GM12878 (cell line): ENCODE measurements around the gene USP47. TPM values are rescaled to one million over a fixed set of nuclear protein-coding genes. Genes with fewer than 3 reads are reported as not detected.
A peak's percentile ranks its signal among the peaks of the same experiment; 100 is the strongest.

Experiments used
- ATAC-seq: fragments of 200-7000 bp; cut with Tn5 transposase; 3 replicates; pipeline ENCODE4 v1.9.1; 2020; ENCODE audit warnings: mild to moderate bottlenecking, moderate library complexity
- BruUV-seq: library from RNA; stranded (reverse); fragments of 400-500 nt; replicated peaks from 2 replicates; lab custom pipeline; 2021; lab: Mats Ljungman, UMichigan
- CTCF ChIA-PET: fragments of 300-600 bp; sonication (Branson Sonifier 250); formaldehyde crosslinking; extraction: SDS; loops from one replicate; lab custom pipeline; 2021; ENCODE audit warnings: inconsistent platforms; lab: Yijun Ruan, JAX
- POLR2A ChIA-PET: fragments of 350-600 bp; formaldehyde crosslinking; extraction: SDS; loops from one replicate; lab custom pipeline; 2021; ENCODE audit warnings: inconsistent platforms; lab: Charles Lee
- RAD21 ChIA-PET: fragments of 300-600 bp; sonication (Branson Sonifier 250); formaldehyde crosslinking; loops from one replicate; lab custom pipeline; 2023; ENCODE audit warnings: antibody characterized with exemption; ENCODE audit not compliant: unreplicated experiment; lab: Charles Lee
- SMC1A ChIA-PET: fragments of 300-600 bp; sonication (Branson Sonifier 250); formaldehyde crosslinking; loops from one replicate; lab custom pipeline; 2023; ENCODE audit not compliant: unreplicated experiment, uncharacterized antibody; lab: Charles Lee
- DNase-seq: peaks from one replicate; pipeline ENCODE4 v3.0.0-alpha.2; 2011; ENCODE audit warnings: low read depth, low spot score
- FAIRE-seq: peaks from 3 replicates; lab custom pipeline; 2011; peaks lifted over from hg19 to GRCh38; lab: Jason Lieb, UNC
- H2AFZ ChIP-seq: 2 replicates; pipeline ENCODE4 v1.6.0; 2011; ENCODE audit warnings: low read depth, low read length, control low read depth; ENCODE audit not compliant: control insufficient read depth
- H3K27ac ChIP-seq: 2 replicates; pipeline ENCODE4 v1.5.1; 2011; ENCODE audit warnings: control low read depth; ENCODE audit not compliant: control insufficient read depth, insufficient read depth
- H3K27me3 ChIP-seq, 2 experiments: replicated peaks in 1 of 2; 2 replicates each; pipeline versions ENCODE4 v1.6.0 to v1.6.1; 2011; ENCODE audit warnings: low read length in 1 of 2; ENCODE audit not compliant: control insufficient read depth in 2 of 2, insufficient read depth in 2 of 2
- H3K36me3 ChIP-seq, 2 experiments: 2 replicates each; pipeline ENCODE4 v1.5.1; 2011; ENCODE audit warnings: low read length in 1 of 2; ENCODE audit not compliant: control insufficient read depth in 2 of 2, insufficient read depth in 2 of 2
- H3K4me1 ChIP-seq: 2 replicates; pipeline ENCODE4 v1.6.1; 2011; ENCODE audit warnings: mild to moderate bottlenecking, low read length, moderate library complexity, mixed read lengths; ENCODE audit not compliant: control insufficient read depth, insufficient read depth
- H3K4me2 ChIP-seq: 2 replicates; pipeline ENCODE4 v1.6.0; 2011; ENCODE audit warnings: control low read depth; ENCODE audit not compliant: control insufficient read depth, insufficient read depth
- H3K4me3 ChIP-seq: fragments of 200-600 bp; sonication (generic); 2 replicates; pipeline ENCODE4 v1.5.1; 2016
- H3K79me2 ChIP-seq: 2 replicates; pipeline ENCODE4 v1.6.0; 2011; ENCODE audit warnings: low read length; ENCODE audit not compliant: control insufficient read depth, insufficient read depth
- H3K9ac ChIP-seq: 2 replicates; pipeline ENCODE4 v1.8.0; 2011; ENCODE audit warnings: low read length, control low read depth, mixed read lengths; ENCODE audit not compliant: control insufficient read depth, insufficient read depth
- H3K9me3 ChIP-seq: replicated peaks from 3 replicates; pipeline ENCODE4 v1.5.1; 2011; ENCODE audit warnings: mild to moderate bottlenecking, low read length; ENCODE audit not compliant: control insufficient read depth, insufficient read depth
- H4K20me1 ChIP-seq: 2 replicates; pipeline ENCODE4 v1.6.0; 2011; ENCODE audit not compliant: control insufficient read depth, insufficient read depth
- DPF2 ChIP-seq: fragments of 450-650 bp; IDR thresholded peaks from 2 replicates; pipeline ENCODE4 v1.6.1; 2017; ENCODE audit warnings: mild to moderate bottlenecking
- EGR1 ChIP-seq, 2 experiments: IDR thresholded peaks; 1 replicate in 1 of 2; 2 replicates in 1 of 2; pipeline ENCODE4 v1.6.1; 2011 to 2012; ENCODE audit warnings: low read depth in 2 of 2, low read length in 2 of 2, borderline replicate concordance in 1 of 2, mild to moderate bottlenecking in 1 of 2, moderate library complexity in 1 of 2
- IKZF2 ChIP-seq, 2 experiments: fragments of 450-650 bp; IDR thresholded peaks; 2 replicates each; pipeline ENCODE4 v1.6.1; 2017; ENCODE audit warnings: mild to moderate bottlenecking in 2 of 2, moderate library complexity in 2 of 2
- JUND ChIP-seq: IDR thresholded peaks from 2 replicates; pipeline ENCODE4 v1.6.1; 2012; ENCODE audit warnings: low read depth, mild to moderate bottlenecking, low read length, improper control_type of control experiment, moderate library complexity
- KAT2A ChIP-seq: conservative IDR thresholded peaks from 2 replicates; pipeline ENCODE4 v1.6.1; 2011; ENCODE audit warnings: low read depth, low read length; ENCODE audit not compliant: control insufficient read depth
- MYC ChIP-seq: IDR thresholded peaks from 2 replicates; pipeline ENCODE4 v1.6.1; 2011; ENCODE audit warnings: mild to moderate bottlenecking, low read length, moderate library complexity, inconsistent platforms; ENCODE audit not compliant: insufficient read depth, insufficient replicate concordance, insufficient read length, severe bottlenecking
- NFIC ChIP-seq: IDR thresholded peaks from 2 replicates; pipeline ENCODE4 v1.6.1; 2012; ENCODE audit warnings: low read depth, mild to moderate bottlenecking, inconsistent platforms, low read length, moderate library complexity
- NRF1 ChIP-seq: conservative IDR thresholded peaks from 2 replicates; pipeline ENCODE4 v1.6.1; 2011; ENCODE audit warnings: mild to moderate bottlenecking, low read depth, low read length, improper control_type of control experiment
- RAD51 ChIP-seq: fragments of 450-650 bp; IDR thresholded peaks from 2 replicates; pipeline ENCODE4 v1.6.1; 2016; ENCODE audit warnings: moderate library complexity, mild to moderate bottlenecking, inconsistent platforms
- SKIL ChIP-seq: fragments of 450-650 bp; IDR thresholded peaks from 2 replicates; pipeline ENCODE4 v1.6.1; 2017; ENCODE audit warnings: mild to moderate bottlenecking, low read depth, inconsistent platforms; ENCODE audit not compliant: poor library complexity, severe bottlenecking
- ZSCAN29 ChIP-seq: fragments of 450-650 bp; IDR thresholded peaks from 2 replicates; pipeline ENCODE4 v1.6.1; 2017; ENCODE audit warnings: mild to moderate bottlenecking, moderate library complexity
- WGBS: methylation state at CpG from one replicate; pipeline ENCODE4 v1.1.6; 2016; ENCODE audit warnings: low lambda C conversion rate; ENCODE audit not compliant: insufficient replicate concordance, insufficient coverage; ENCODE audit errors: missing lambda C conversion rate; 5-methylcytosine and 5-hydroxymethylcytosine counted together
- in situ Hi-C: fragments of 300-500 bp; cut with MboI; formaldehyde crosslinking; loops from 9 replicates; pipeline ENCODE4 v1.14.3; 2018; ENCODE audit warnings: mixed read lengths
- intact Hi-C: fragments of 100-400 bp; cut with micrococcal nuclease; formaldehyde crosslinking; loops from one replicate; pipeline ENCODE4 v1.14.2; 2022; ENCODE audit not compliant: unreplicated experiment
- polyA plus RNA-seq, 11 experiments: library from polyadenylated mRNA; depleted of rRNA in 4 of 11; unstranded in 6 of 11; stranded (reverse) in 5 of 11; fragments of >200 nt; fragmentation: Nextera tagmentation in 4 of 11; fragmentation: Illumina TruSeq in 1 of 11; extraction: Ambion mirVana in 4 of 11; extraction: Trizol in 1 of 11; gene quantifications; 1 replicate in 1 of 11; 2 replicates in 10 of 11; pipeline versions ENCODE4 v1.2.1 to v1.2.3, GENCODE V29; 2011 to 2016; ENCODE audit warnings: inconsistent platforms in 2 of 11, missing spikeins in 2 of 11, low read depth in 1 of 11
- total RNA-seq, 4 experiments: library from RNA; depleted of rRNA in 3 of 4; stranded (reverse); fragments of >200 nt in 3 of 4; fragmentation: Illumina TruSeq in 1 of 4; extraction: Trizol in 1 of 4; gene quantifications; 2 replicates each; pipeline versions ENCODE4 v1.2.1 to v1.2.3, GENCODE V29; 2013 to 2021
- TF ChIP-seq, protein P1 (sequence below): IDR thresholded peaks from 2 replicates; pipeline ENCODE4 v1.6.1; 2011; ENCODE audit warnings: low read depth, low read length, improper control_type of control experiment, borderline replicate concordance
- TF ChIP-seq, protein P2 (sequence below): fragments of 450-650 bp; IDR thresholded peaks from 2 replicates; pipeline ENCODE4 v1.6.1; 2017; ENCODE audit warnings: antibody characterized with exemption, mild to moderate bottlenecking, moderate library complexity

USP47 gene
- total and polyA plus RNA-seq, 10 of the 15 experiments (the other 5 are each of a cell fraction or from before 2014, with no cell fraction given) = 13.9 to 54.0 (median 31.6) TPM

- no peak for TF ChIP-seq KAT2A
- TF ChIP-seq MYC = no peak
- peak; percentile 13; the same call in 1 of the 2 replicates for TF ChIP-seq DPF2
- TF ChIP-seq, protein P1, sequence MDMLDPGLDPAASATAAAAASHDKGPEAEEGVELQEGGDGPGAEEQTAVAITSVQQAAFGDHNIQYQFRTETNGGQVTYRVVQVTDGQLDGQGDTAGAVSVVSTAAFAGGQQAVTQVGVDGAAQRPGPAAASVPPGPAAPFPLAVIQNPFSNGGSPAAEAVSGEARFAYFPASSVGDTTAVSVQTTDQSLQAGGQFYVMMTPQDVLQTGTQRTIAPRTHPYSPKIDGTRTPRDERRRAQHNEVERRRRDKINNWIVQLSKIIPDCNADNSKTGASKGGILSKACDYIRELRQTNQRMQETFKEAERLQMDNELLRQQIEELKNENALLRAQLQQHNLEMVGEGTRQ = no peak
Measured at GRCh38 chr11:11865449-11865848, 23.7 kb downstream of the USP47 start (continued).

DNA sequence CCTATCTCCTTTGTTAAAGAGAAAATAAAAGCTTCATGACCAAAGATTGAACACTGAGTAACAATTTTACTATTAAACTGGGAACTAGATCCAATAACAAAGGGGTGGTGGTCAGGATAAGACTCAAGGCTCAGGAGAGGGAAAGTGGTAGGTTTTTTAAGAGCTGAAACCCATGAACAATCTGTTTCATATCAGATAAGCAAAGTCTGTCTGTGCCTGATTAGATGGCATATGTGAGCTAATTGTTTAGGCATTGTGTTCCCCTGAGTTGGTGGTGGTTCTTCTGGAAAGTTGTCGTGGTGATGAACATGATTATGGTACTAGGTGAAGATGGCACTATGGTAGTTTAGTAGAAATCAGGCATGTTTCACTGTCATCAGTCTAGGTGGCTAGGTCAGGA is 24.4 kb downstream of the USP47 start:
- ChIA-PET POLR2A (interaction anchor here (1.2 to 2.1 kb wide), 3 partner anchors 9 to 23 kb away, joined by 3 to 11 read pairs (median 5); no protein-coding TSS in a partner anchor), RAD21 (interaction anchor here (0.8 to 1.4 kb wide), 5 partner anchors 9 to 23 kb away, joined by 3 to 5 read pairs (median 4); no protein-coding TSS in a partner anchor), CTCF (interaction anchor here (0.6 to 15.4 kb wide), 7 partner anchors 9 to 674 kb away, joined by 3 to 211 read pairs (median 4); partner anchors contain the start of gene USP47), SMC1A (interaction anchor here (0.9 to 2.3 kb wide), 11 partner anchors 9 to 59 kb away, joined by 3 to 10 read pairs (median 6); no protein-coding TSS in a partner anchor)
- peaks cover 81% of the 10 kb centered on the region for H3K79me2 ChIP-seq
- H3K4me2 ChIP-seq = no peak overlapping the region
- in situ Hi-C loops (no loop called here), intact Hi-C loops (no loop called here)
- H2AFZ ChIP-seq = no peak overlapping the region
- DNase-seq (no peak), ATAC-seq (peak; percentile 25), FAIRE-seq (peak; percentile 7)
- H3K27ac ChIP-seq = peak overlapping the region; percentile 11; the same call in 1 of the 2 replicates
- peaks cover 0 to 3% of the 10 kb centered on the region in 2 experiments; a peak in 1 of 4 replicates for H3K36me3 ChIP-seq
- H3K27me3 ChIP-seq = no peaks in the 10 kb centered on the region
- BruUV-seq = no TSS peak
- H3K4me3 ChIP-seq = no peak overlapping the region
- H3K4me1 ChIP-seq = peaks cover 9% of the 10 kb centered on the region
- WGBS = 100% methylated on average over 1 of the region's 1 CpG
- H3K9me3 ChIP-seq = peaks cover 3% of the 10 kb centered on the region
- no peak overlapping the region for H3K9ac ChIP-seq
- no peaks in the 10 kb centered on the region for H4K20me1 ChIP-seq
- TF ChIP-seq NRF1 (no peak), EGR1 (IDR thresholded peaks at IDR 0.05; ENCODE audit: borderline replicate concordance in 1 of 2, low read depth in 2 of 2, low read length in 2 of 2) (no peak), RAD51 (no peak), NFIC (no peak), ZSCAN29 (no peak), IKZF2 (IDR thresholded peaks at IDR 0.05) (no peak), SKIL (no peak), JUND (no peak)
- TF ChIP-seq, protein P2, sequence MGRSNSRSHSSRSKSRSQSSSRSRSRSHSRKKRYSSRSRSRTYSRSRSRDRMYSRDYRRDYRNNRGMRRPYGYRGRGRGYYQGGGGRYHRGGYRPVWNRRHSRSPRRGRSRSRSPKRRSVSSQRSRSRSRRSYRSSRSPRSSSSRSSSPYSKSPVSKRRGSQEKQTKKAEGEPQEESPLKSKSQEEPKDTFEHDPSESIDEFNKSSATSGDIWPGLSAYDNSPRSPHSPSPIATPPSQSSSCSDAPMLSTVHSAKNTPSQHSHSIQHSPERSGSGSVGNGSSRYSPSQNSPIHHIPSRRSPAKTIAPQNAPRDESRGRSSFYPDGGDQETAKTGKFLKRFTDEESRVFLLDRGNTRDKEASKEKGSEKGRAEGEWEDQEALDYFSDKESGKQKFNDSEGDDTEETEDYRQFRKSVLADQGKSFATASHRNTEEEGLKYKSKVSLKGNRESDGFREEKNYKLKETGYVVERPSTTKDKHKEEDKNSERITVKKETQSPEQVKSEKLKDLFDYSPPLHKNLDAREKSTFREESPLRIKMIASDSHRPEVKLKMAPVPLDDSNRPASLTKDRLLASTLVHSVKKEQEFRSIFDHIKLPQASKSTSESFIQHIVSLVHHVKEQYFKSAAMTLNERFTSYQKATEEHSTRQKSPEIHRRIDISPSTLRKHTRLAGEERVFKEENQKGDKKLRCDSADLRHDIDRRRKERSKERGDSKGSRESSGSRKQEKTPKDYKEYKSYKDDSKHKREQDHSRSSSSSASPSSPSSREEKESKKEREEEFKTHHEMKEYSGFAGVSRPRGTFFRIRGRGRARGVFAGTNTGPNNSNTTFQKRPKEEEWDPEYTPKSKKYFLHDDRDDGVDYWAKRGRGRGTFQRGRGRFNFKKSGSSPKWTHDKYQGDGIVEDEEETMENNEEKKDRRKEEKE = no peak
